ENCODE measurements around the gene AOX1. TPM values are rescaled to one million over a fixed set of nuclear protein-coding genes. Genes with fewer than 3 reads are reported as not detected.

AOX1 gene
- total and polyA plus RNA-seq, 4 donors: 9.9 to 1,131 (median 486) TPM

- Histone ChIP-seq H3K9me3 (ENCODE audit: control insufficient read depth in 4 of 4, low read length in 3 of 4) (no peaks in the 10 kb centered on the region), H3K4me1 (ENCODE audit: control insufficient read depth in 4 of 4, insufficient read depth in 4 of 4, low read length in 3 of 4) (peaks cover 10 to 66% (median 59%) of the 10 kb centered on the region in 4 donors), H3K9ac (ENCODE audit: low read depth in 1 of 2, low read length in 2 of 2) (no peak overlapping the region), H3K36me3 (ENCODE audit: control insufficient read depth in 4 of 4, insufficient read depth in 3 of 4, low read depth in 1 of 4, low read length in 3 of 4) (peaks cover 4 to 41% (median 18%) of the 10 kb centered on the region in 4 donors), H3K27ac (ENCODE audit: low read depth in 1 of 2, low read length in 2 of 2) (peak overlapping the region; percentile 70 to 81), H3K4me3 (ENCODE audit: low read depth in 1 of 3, low read length in 3 of 3) (peak overlapping the region in 1 of 3 donors; percentile 3), H3K27me3 (ENCODE audit: control insufficient read depth in 4 of 4, insufficient read depth in 4 of 4, low read length in 3 of 4) (no peaks in the 10 kb centered on the region)
- 27% methylated on average over 1 of the region's 1 CpG for WGBS
- TF ChIP-seq ATF3 (IDR thresholded peaks at IDR 0.05): peak; percentile 79
- peak; percentile 60 for TF ChIP-seq FOXA1 (IDR thresholded peaks at IDR 0.05)
- TF ChIP-seq SP1 (IDR thresholded peaks at IDR 0.05): peak; percentile 80
- TF ChIP-seq RAD21 (IDR thresholded peaks at IDR 0.05): peak in 1 of 2 donors; percentile 30
- peak; percentile 99 for TF ChIP-seq REST (IDR thresholded peaks at IDR 0.05)
- TF ChIP-seq MAX (IDR thresholded peaks at IDR 0.05): peak; percentile 79
- peak; percentile 35 to 66 for TF ChIP-seq JUND (IDR thresholded peaks at IDR 0.05)
- peak; percentile 40 for TF ChIP-seq NR2F2 (IDR thresholded peaks at IDR 0.05)
- peak; percentile 85 to 86 for TF ChIP-seq RXRA (IDR thresholded peaks at IDR 0.05)
- no peak for TF ChIP-seq CTCF (IDR thresholded peaks at IDR 0.05; ENCODE audit: low read depth, low read length, missing input control)
- peak; percentile 81 to 86 for TF ChIP-seq HNF4A (conservative IDR thresholded peaks at IDR 0.05)
- peak; percentile 55 for TF ChIP-seq ZBTB33 (IDR thresholded peaks at IDR 0.05)
- peak; percentile 83 for TF ChIP-seq FOXA2 (IDR thresholded peaks at IDR 0.05)
- TF ChIP-seq TAF1 (conservative IDR thresholded peaks at IDR 0.05): no peak
- peak; percentile 88 for TF ChIP-seq YY1 (IDR thresholded peaks at IDR 0.05)
- TF ChIP-seq HNF4G (IDR thresholded peaks at IDR 0.05): peak; percentile 32
- TF ChIP-seq GABPA (IDR thresholded peaks at IDR 0.05 in 1 of 2, conservative IDR thresholded peaks at IDR 0.05 in 1 of 2): no peak
- TF ChIP-seq EGR1 (IDR thresholded peaks at IDR 0.05; ENCODE audit: low read depth in 2 of 2): peak in 1 of 2 donors; percentile 25
- DNase-seq (ENCODE audit: low spot score): no peak
These were observed 6.7 kb downstream of the AOX1 start for GRCh38 chr2:200592406-200593075.

All from liver (tissue), 9 donors.